ES-I3 (cell line): ENCODE results near the gene ACBD3.

Experiments
- H3K36me3 ChIP-seq: 2 replicates; pipeline ENCODE4 v1.6.1; 2013; ENCODE audit warnings: mild to moderate bottlenecking, low read length, control low read depth, moderate library complexity; ENCODE audit not compliant: insufficient read depth
- H3K4me1 ChIP-seq: 2 replicates; pipeline ENCODE4 v1.6.1; 2013; ENCODE audit warnings: mild to moderate bottlenecking, control low read depth, low read length; ENCODE audit not compliant: insufficient read depth
- H3K9ac ChIP-seq: 2 replicates; pipeline ENCODE4 v1.6.1; 2013; ENCODE audit warnings: low read depth, mild to moderate bottlenecking, low read length, moderate library complexity
- H3K9me3 ChIP-seq: 2 replicates; pipeline ENCODE4 v1.6.1; 2013; ENCODE audit warnings: mild to moderate bottlenecking, low read length, moderate library complexity; ENCODE audit not compliant: control insufficient read depth, insufficient read depth

ACBD3 gene

GRCh38 chr1:226121049-226121586, 65.4 kb downstream of the ACBD3 start:
- H3K9ac ChIP-seq = peak overlapping the region; percentile 73
- H3K36me3 ChIP-seq = no peaks in the 10 kb centered on the region

GRCh38 chr1:226120398-226120797, 66.1 kb downstream of the ACBD3 start:
- Histone ChIP-seq H3K9ac (no peak overlapping the region), H3K36me3 (no peaks in the 10 kb centered on the region), H3K9me3 (no peaks in the 10 kb centered on the region), H3K4me1 (peaks cover 24% of the 10 kb centered on the region)

More at GRCh38 chr1:226121049-226121586, 65.4 kb downstream of the ACBD3 start:
- H3K9me3 ChIP-seq = no peaks in the 10 kb centered on the region
- H3K4me1 ChIP-seq = peaks cover 24% of the 10 kb centered on the region

GRCh38 chr1:226119169-226119568, 67.4 kb downstream of the ACBD3 start:
- no peaks in the 10 kb centered on the region for H3K36me3 ChIP-seq
- no peaks in the 10 kb centered on the region for H3K9me3 ChIP-seq
- peaks cover 15% of the 10 kb centered on the region for H3K4me1 ChIP-seq
- H3K9ac ChIP-seq = no peak overlapping the region

- Histone ChIP-seq H3K4me1 (peaks cover 8% of the 10 kb centered on the region), H3K36me3 (no peaks in the 10 kb centered on the region), H3K9me3 (no peaks in the 10 kb centered on the region), H3K9ac (no peak overlapping the region)
These were observed 68.2 kb downstream of the ACBD3 start for GRCh38 chr1:226118357-226118756.

GRCh38 chr1:226117330-226117729, 69.2 kb downstream of the ACBD3 start:
- no peaks in the 10 kb centered on the region for H3K9me3 ChIP-seq
- no peak overlapping the region for H3K9ac ChIP-seq
- peaks cover 10% of the 10 kb centered on the region; the same call in 1 of the 2 replicates for H3K4me1 ChIP-seq
- H3K36me3 ChIP-seq = no peaks in the 10 kb centered on the region

GRCh38 chr1:226116673-226117072, 69.9 kb downstream of the ACBD3 start:
- Histone ChIP-seq H3K9ac (no peak overlapping the region), H3K36me3 (no peaks in the 10 kb centered on the region), H3K9me3 (no peaks in the 10 kb centered on the region), H3K4me1 (peaks cover 16% of the 10 kb centered on the region)

DNA sequence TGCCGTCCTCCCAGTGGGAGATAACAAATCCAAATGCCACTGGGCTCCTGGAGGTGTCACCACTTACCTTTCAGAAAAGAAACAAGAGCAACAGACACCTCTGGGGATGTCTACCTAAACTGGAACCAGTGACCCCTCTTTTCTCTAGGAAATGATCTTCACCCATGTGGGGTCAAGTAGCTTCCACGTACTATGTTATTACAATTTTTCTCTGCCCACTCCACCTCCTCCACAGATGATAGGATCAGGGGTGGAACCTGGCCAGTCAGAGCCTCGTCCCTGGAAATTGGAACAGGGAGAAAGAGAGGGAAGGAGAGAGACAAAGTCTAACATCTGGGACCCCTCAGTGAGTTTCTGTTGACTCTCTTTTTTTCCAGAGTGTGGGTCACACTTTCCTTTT, 73.9 kb downstream of the ACBD3 start:
- H3K36me3 ChIP-seq = no peaks in the 10 kb centered on the region
- H3K9ac ChIP-seq = no peak overlapping the region
- peaks cover 21% of the 10 kb centered on the region for H3K4me1 ChIP-seq
- H3K9me3 ChIP-seq = no peaks in the 10 kb centered on the region

DNA sequence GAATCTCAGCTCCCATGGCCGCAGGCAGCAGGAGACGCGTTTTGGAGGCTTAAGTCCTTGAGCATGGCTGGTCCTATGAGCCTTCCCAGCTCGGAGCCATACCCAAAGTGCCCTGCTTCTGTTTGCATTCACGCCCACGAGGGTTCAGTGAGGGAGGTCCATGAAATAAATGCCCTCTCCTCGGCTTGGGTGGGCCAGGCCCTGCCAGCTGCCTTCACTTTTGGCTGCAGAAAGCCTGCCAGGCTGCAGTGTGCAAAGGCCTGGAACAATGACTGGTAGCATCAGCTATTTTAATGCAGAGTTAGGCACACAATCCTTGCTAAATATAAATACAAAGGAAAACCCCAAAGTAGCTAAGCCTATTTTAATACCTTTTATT, 74.7 kb downstream of the ACBD3 start:
- peaks cover 22% of the 10 kb centered on the region for H3K4me1 ChIP-seq
- no peaks in the 10 kb centered on the region for H3K9me3 ChIP-seq
- H3K36me3 ChIP-seq = no peaks in the 10 kb centered on the region
- no peak overlapping the region for H3K9ac ChIP-seq

GRCh38 chr1:226111098-226111882, 75.3 kb downstream of the ACBD3 start:
- Histone ChIP-seq H3K4me1 (peaks cover 22% of the 10 kb centered on the region), H3K36me3 (no peaks in the 10 kb centered on the region), H3K9me3 (no peaks in the 10 kb centered on the region), H3K9ac (peak overlapping the region; percentile 80)

DNA sequence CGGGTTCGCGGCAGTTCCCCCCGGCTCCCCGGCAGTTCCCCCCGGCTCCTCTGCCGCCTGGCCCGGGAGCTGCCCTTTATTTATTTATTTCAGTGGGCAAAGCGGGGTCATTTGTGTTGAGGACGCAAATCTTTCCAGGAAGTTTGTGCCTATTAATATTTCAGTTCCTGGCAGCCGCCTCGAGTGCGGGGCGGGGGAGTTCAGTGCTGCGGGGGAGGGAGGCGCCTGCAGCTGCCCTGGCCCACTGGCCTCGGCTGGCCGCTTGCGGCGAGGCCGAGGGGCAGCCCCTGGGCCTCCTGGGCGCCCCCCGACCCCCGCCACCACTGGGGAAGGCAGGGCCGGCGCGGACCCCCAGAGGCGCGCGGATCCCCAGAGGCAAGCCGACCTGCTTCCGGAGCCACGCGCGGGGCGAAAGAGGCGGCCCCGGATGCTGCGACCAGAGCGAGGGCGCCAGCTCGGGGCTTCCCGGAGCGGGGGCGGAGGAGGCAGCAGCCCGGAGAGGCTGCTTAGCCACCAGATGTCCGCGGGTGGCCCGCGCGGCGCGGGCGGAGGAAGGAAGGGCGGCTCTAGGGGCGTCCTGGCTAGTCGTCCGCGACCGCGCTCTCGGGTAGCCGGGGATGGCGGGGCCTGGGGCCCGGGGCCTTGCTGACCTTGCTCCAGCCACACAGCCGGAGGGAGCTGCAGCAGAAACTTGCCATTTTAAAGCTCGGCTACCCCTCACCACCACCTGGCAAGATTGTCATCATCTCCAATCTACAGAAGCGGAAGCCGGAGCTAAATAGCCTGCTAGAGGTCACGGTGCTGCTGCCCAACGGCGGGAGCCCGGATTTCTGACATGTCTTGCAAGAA, 76.1 kb downstream of the ACBD3 start:
- H3K9ac ChIP-seq = peak overlapping the region; percentile 80
- peaks cover 22% of the 10 kb centered on the region for H3K4me1 ChIP-seq
- H3K36me3 ChIP-seq = no peaks in the 10 kb centered on the region
- H3K9me3 ChIP-seq = no peaks in the 10 kb centered on the region

DNA sequence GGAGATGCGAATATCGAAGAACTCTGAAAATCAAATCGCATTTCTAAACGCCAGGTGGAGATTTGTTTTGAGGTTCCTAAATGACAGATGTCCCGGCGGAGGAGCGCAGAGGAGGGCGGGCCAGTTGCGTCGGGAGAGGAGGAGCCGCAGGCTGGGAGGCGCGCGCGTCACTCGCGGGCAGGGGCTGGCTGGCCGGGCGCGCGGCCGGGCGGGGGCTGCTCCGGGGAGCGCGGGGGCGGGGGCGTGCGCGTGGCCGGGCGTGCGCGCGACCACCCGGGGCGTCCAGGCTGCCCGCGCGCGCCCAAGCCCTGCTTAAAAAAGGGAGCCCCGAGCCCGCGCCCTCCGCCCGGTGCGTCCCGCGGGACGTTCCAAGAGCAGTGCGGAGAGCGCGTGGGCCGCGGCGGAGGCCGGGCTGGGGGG, 76.7 kb downstream of the ACBD3 start:
- no peaks in the 10 kb centered on the region for H3K36me3 ChIP-seq
- H3K9ac ChIP-seq = peak overlapping the region; percentile 80; the same call in 1 of the 2 replicates
- peaks cover 24% of the 10 kb centered on the region for H3K4me1 ChIP-seq
- H3K9me3 ChIP-seq = no peaks in the 10 kb centered on the region

DNA sequence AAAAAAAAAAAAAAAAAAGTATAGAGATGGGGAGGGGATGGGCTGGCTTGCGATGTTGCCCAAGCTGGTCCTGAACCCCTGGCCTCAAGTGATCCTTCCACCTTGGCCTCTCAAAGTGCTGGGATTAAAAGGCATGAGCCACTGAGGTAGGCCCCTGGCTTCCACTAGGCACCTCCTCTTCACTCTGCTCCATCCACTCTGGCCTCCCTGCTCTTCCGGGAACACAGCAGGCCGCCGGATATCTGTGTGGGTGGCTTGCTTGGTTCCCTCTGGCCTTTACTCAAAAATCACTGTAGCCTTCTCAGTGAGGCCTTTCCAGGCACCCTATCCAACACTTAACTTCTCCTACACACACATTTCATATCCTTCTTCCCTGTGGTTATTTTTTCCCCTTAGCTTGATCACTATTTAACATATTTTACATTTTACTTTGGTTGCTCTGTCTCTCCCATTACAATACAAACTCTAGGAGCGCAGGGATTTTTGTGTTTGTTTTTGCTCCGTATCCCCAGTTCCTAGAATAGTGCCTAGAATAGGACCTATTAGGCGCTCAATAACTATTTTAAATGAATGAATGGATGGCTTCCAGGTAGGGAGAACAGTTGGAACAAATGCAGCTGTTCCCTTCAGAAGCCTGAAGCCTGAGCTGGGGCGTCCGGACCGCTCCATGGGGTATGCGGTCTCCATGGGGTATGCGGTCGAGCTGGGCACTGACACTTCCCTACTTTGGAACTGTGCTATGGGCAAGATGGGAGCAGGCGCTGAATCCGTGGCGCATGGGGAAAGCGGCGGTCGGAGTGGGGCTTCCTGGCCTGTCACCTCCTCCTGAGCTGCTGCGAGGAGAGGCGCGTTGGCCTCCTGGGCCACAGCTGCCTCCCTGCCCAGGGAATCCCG, 77.4 kb downstream of the ACBD3 start:
- Histone ChIP-seq H3K9ac (peak overlapping the region; percentile 59; the same call in 1 of the 2 replicates), H3K36me3 (no peaks in the 10 kb centered on the region), H3K4me1 (peaks cover 26% of the 10 kb centered on the region), H3K9me3 (no peaks in the 10 kb centered on the region)

GRCh38 chr1:226107471-226108460, 78.8 kb downstream of the ACBD3 start:
- H3K36me3 ChIP-seq = no peaks in the 10 kb centered on the region
- peaks cover 26% of the 10 kb centered on the region for H3K4me1 ChIP-seq
- H3K9ac ChIP-seq = no peak overlapping the region
- no peaks in the 10 kb centered on the region for H3K9me3 ChIP-seq
